Endothelial cell of umbilical vein (primary cell): ENCODE data around the gene PKD1. TPM values are rescaled to one million over a fixed set of nuclear protein-coding genes. Genes with fewer than 3 reads are reported as not detected.
A peak's percentile ranks its signal among the peaks of the same experiment; 100 is the strongest.

Source experiments
- BruUV-seq: library from RNA; stranded (reverse); fragments of 400-500 nt; replicated peaks from 2 replicates; lab custom pipeline; 2021; lab: Mats Ljungman, UMichigan
- CTCF ChIA-PET: fragments of 300-600, 350-600 bp; sonication (Branson Sonifier 250); formaldehyde crosslinking; loops from one replicate; lab custom pipeline; 2021; ENCODE audit warnings: antibody characterized with exemption, inconsistent platforms; lab: Charles Lee
- POLR2A ChIA-PET: fragments of 300-600, 350-600 bp; sonication (Branson Sonifier 250); formaldehyde crosslinking; loops from one replicate; lab custom pipeline; 2021; ENCODE audit warnings: antibody characterized with exemption, inconsistent platforms; lab: Charles Lee
- DNase-seq: peaks from one replicate; pipeline ENCODE4 v3.0.0-alpha.2; 2011; ENCODE audit warnings: low read depth, low spot score
- FAIRE-seq: peaks from 2 replicates; lab custom pipeline; 2011; peaks lifted over from hg19 to GRCh38; lab: Jason Lieb, UNC
- H2AFZ ChIP-seq: 2 replicates; pipeline ENCODE4 v1.6.0; 2012; ENCODE audit warnings: low read depth, low read length, control low read depth, inconsistent platforms
- H3K27ac ChIP-seq: 2 replicates; pipeline ENCODE4 v1.5.1; 2011; ENCODE audit warnings: low read depth, mild to moderate bottlenecking, control low read depth, low read length, moderate library complexity; ENCODE audit not compliant: insufficient read depth
- H3K27me3 ChIP-seq, 2 experiments: 2 replicates each; pipeline versions ENCODE4 v1.6.0 to v1.6.1; 2011; ENCODE audit warnings: low read length in 2 of 2, mixed read lengths in 1 of 2; ENCODE audit not compliant: control insufficient read depth in 2 of 2, insufficient read depth in 2 of 2
- H3K36me3 ChIP-seq, 2 experiments: 2 replicates in 1 of 2; 3 replicates in 1 of 2; pipeline ENCODE4 v1.5.1; 2011; ENCODE audit warnings: low read length in 2 of 2, mild to moderate bottlenecking in 1 of 2, moderate library complexity in 1 of 2; ENCODE audit not compliant: control insufficient read depth in 2 of 2, insufficient read depth in 2 of 2; ENCODE audit errors: extremely low read depth in 1 of 2
- H3K4me1 ChIP-seq: 3 replicates; pipeline ENCODE4 v1.5.1; 2011; ENCODE audit warnings: mild to moderate bottlenecking, low read length; ENCODE audit not compliant: control insufficient read depth, insufficient read depth; ENCODE audit errors: extremely low read depth
- H3K4me2 ChIP-seq: 2 replicates; pipeline ENCODE4 v1.6.1; 2011; ENCODE audit warnings: low read length, control low read depth, mixed read lengths; ENCODE audit not compliant: insufficient read depth
- H3K4me3 ChIP-seq, 3 experiments: fragments of 200-600 bp in 1 of 3; sonication (generic), shearing (Covaris generic) in 1 of 3; replicated peaks in 1 of 3; 2 replicates each; pipeline ENCODE4 v1.5.1; 2011 to 2016; ENCODE audit warnings: control low read depth in 3 of 3, low read length in 3 of 3, mild to moderate bottlenecking in 2 of 3, inconsistent platforms in 1 of 3, low read depth in 1 of 3, moderate library complexity in 1 of 3; ENCODE audit not compliant: insufficient read depth in 1 of 3
- H3K79me2 ChIP-seq: 2 replicates; pipeline ENCODE4 v1.6.0; 2012; ENCODE audit warnings: low read length, inconsistent platforms; ENCODE audit not compliant: control insufficient read depth, insufficient read depth
- H3K9ac ChIP-seq: replicated peaks from 2 replicates; pipeline ENCODE3; 2011; ENCODE audit warnings: low read length, control low read depth; ENCODE audit not compliant: insufficient read depth; ENCODE audit errors: extremely low read depth
- H3K9me1 ChIP-seq: replicated peaks from 3 replicates; pipeline ENCODE4 v1.6.0; 2011; ENCODE audit warnings: mild to moderate bottlenecking, low read length; ENCODE audit not compliant: control insufficient read depth, insufficient read depth; ENCODE audit errors: extremely low read depth
- H3K9me3 ChIP-seq: replicated peaks from 2 replicates; pipeline ENCODE4 v1.5.1; 2012; ENCODE audit warnings: low read length, inconsistent platforms; ENCODE audit not compliant: control insufficient read depth, insufficient read depth
- H4K20me1 ChIP-seq: replicated peaks from 2 replicates; pipeline ENCODE3; 2011; ENCODE audit warnings: mild to moderate bottlenecking, low read length; ENCODE audit not compliant: control insufficient read depth, insufficient read depth; ENCODE audit errors: extremely low read depth
- EZH2 ChIP-seq: IDR thresholded peaks from 2 replicates; pipeline ENCODE4 v1.6.1; 2012; ENCODE audit warnings: borderline replicate concordance, low read depth, mild to moderate bottlenecking, moderate library complexity, low read length, inconsistent platforms; ENCODE audit not compliant: severe bottlenecking
- FOS ChIP-seq: IDR thresholded peaks from 2 replicates; pipeline ENCODE4 v1.6.1; 2011; ENCODE audit warnings: mild to moderate bottlenecking, low read length, moderate library complexity, borderline replicate concordance; ENCODE audit not compliant: insufficient read depth
- GATA2 ChIP-seq: IDR thresholded peaks from 2 replicates; pipeline ENCODE4 v1.7.0; 2011; ENCODE audit warnings: low read depth, mild to moderate bottlenecking, moderate library complexity, mixed read lengths, low read length; ENCODE audit not compliant: insufficient read length, insufficient read depth
- JUN ChIP-seq: IDR thresholded peaks from 2 replicates; pipeline ENCODE4 v1.6.1; 2011; ENCODE audit warnings: borderline replicate concordance, low read depth; ENCODE audit not compliant: insufficient read length, insufficient read depth
- MAX ChIP-seq: IDR thresholded peaks from 2 replicates; pipeline ENCODE4 v1.6.1; 2011; ENCODE audit not compliant: insufficient read depth, insufficient read length
- MYC ChIP-seq: IDR thresholded peaks from one replicate; pipeline ENCODE4 v1.6.1; 2011; ENCODE audit warnings: mild to moderate bottlenecking, low read depth, low read length
- POLR2A ChIP-seq: IDR thresholded peaks from 2 replicates; pipeline ENCODE4 v1.6.1; 2012; ENCODE audit warnings: low read depth, mild to moderate bottlenecking, control low read depth, low read length
- POLR2AphosphoS5 ChIP-seq: IDR thresholded peaks from 2 replicates; pipeline ENCODE4 v1.6.1; 2012; ENCODE audit warnings: low read depth, mild to moderate bottlenecking, control low read depth, low read length, moderate library complexity; ENCODE audit not compliant: insufficient read depth
- dilution Hi-C: fragments of 300-500 bp; cut with MboI; formaldehyde crosslinking; loops from one replicate; pipeline ENCODE4 v1.15.0; 2019; ENCODE audit warnings: low sequenced_read_pairs; ENCODE audit not compliant: extremely low pct_ligation_motif_present
- intact Hi-C: fragments of 100-400 bp; cut with micrococcal nuclease; formaldehyde crosslinking; loops from one replicate; pipeline ENCODE4 v1.10.0; 2022
- polyA plus RNA-seq, 4 experiments: library from polyadenylated mRNA; depleted of rRNA in 3 of 4; stranded (reverse) in 3 of 4; unstranded in 1 of 4; fragments of >200 nt; gene quantifications; 2 replicates each; pipeline versions ENCODE4 v1.2.1 to v1.2.3, GENCODE V29; 2011 to 2012; ENCODE audit warnings: missing spikeins in 1 of 4
- total RNA-seq: library from RNA; stranded (reverse); gene quantifications from 2 replicates; pipeline ENCODE4 v1.2.3, GENCODE V29; 2021
- TF ChIP-seq, protein P1 (sequence below), 2 donors: IDR thresholded peaks; 1 replicate in 1 of 2; 2 replicates in 1 of 2; pipeline ENCODE4 v1.5.1; 2011; ENCODE audit warnings: low read length in 2 of 2, mild to moderate bottlenecking in 2 of 2, moderate library complexity in 2 of 2, control low read depth in 1 of 2, inconsistent platforms in 1 of 2, low read depth in 1 of 2; ENCODE audit not compliant: insufficient read depth in 1 of 2; ENCODE audit errors: extremely low read depth in 1 of 2

Gene PKD1
- total and polyA plus RNA-seq, 2 donors (not counting 3 experiments of a cell fraction or from before 2014, with no cell fraction given): 52.5 to 102 TPM

DNA sequence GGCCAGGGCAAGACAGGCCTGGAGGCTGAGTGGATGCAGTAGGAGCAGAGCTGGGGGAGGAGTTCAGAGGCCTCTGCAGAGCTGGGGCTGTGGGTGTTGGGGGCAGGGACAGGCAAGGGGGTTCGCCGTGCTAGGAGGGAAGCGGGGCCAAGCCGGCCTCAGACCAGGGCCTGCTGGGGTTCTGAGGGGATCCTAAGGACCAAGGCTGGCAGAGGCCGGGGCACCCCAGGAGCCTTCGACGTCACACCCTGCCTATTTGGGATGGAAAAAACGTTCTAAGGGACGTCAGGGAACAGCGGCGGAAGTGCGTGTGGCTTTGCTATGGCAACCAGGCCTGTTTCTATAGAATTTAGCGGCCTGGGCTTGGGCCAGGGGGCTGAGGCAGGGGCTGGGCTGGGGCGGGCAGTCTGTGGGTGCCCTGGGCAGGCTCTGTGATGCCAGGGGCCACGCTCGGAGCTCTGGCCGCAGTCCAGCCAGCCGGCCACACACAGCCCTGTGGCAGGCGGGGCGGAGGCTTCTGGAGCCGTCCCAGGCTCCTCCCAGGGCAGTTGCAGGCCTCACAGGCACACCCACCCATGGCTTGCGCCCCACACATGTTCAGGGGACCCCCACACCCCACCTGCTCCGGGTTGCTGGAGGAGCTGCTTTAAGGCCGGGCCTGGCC, 23.6 kb upstream of the PKD1 start:
- peaks cover 29% of the 10 kb centered on the region for H3K4me1 ChIP-seq

More for the DNA sequence above, 23.6 kb upstream of the PKD1 start:
- intact Hi-C loops: no loop called here
- no peaks in the 10 kb centered on the region for H4K20me1 ChIP-seq
- no peak overlapping the region for H2AFZ ChIP-seq
- peak overlapping the region; percentile 21 for H3K4me2 ChIP-seq
- peak; percentile 69 for FAIRE-seq
- peak; percentile 80 for DNase-seq
- peaks cover 0 to 2% of the 10 kb centered on the region in 2 experiments for H3K36me3 ChIP-seq
- H3K9me1 ChIP-seq: no peaks in the 10 kb centered on the region
- no TSS peak for BruUV-seq
- no peaks in the 10 kb centered on the region for H3K27me3 ChIP-seq
- CTCF ChIA-PET: interaction anchor here (1.2 to 1.4 kb wide), 2 partner anchors 8 to 10 kb away, joined by 4 to 11 read pairs; no protein-coding TSS in a partner anchor
- dilution Hi-C loops: loop anchor here (25.0 kb wide), 1 partner anchor 122 kb away; the partner anchor contains the start of genes NHERF2, NTHL1 and TSC2
- TF ChIP-seq FOS (no peak), GATA2 (no peak), POLR2AphosphoS5 (no peak), POLR2A (no peak), JUN (no peak), EZH2 (no peak), MAX (no peak), MYC (no peak)
- TF ChIP-seq, protein P1, sequence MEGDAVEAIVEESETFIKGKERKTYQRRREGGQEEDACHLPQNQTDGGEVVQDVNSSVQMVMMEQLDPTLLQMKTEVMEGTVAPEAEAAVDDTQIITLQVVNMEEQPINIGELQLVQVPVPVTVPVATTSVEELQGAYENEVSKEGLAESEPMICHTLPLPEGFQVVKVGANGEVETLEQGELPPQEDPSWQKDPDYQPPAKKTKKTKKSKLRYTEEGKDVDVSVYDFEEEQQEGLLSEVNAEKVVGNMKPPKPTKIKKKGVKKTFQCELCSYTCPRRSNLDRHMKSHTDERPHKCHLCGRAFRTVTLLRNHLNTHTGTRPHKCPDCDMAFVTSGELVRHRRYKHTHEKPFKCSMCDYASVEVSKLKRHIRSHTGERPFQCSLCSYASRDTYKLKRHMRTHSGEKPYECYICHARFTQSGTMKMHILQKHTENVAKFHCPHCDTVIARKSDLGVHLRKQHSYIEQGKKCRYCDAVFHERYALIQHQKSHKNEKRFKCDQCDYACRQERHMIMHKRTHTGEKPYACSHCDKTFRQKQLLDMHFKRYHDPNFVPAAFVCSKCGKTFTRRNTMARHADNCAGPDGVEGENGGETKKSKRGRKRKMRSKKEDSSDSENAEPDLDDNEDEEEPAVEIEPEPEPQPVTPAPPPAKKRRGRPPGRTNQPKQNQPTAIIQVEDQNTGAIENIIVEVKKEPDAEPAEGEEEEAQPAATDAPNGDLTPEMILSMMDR (IDR thresholded peaks at IDR 0.05; ENCODE audit: extremely low read depth in 1 of 2, insufficient read depth in 1 of 2, low read depth in 1 of 2, low read length in 2 of 2): no peak
- H3K4me3 ChIP-seq: peak overlapping the region in 1 of 3 experiments; percentile 10
- POLR2A ChIA-PET: interaction anchor here (1.4 kb wide), 1 partner anchor 10 kb away, joined by 4 read pairs; no protein-coding TSS in a partner anchor
- peaks cover 90% of the 10 kb centered on the region for H3K79me2 ChIP-seq
- H3K9me3 ChIP-seq: no peaks in the 10 kb centered on the region
- H3K27ac ChIP-seq: peak overlapping the region; percentile 88
- H3K9ac ChIP-seq: peak overlapping the region; percentile 64
